ENCODE data around the gene HOMER1. TPM values are rescaled to one million over a fixed set of nuclear protein-coding genes. Genes with fewer than 3 reads are reported as not detected.
"Not testable (repeated sequence)": the region's sequence is repeated elsewhere in the genome, so short reads cannot be mapped to it uniquely, and the experiment has no call there.

The HOMER1 gene
- total RNA-seq, 1 experiment from 2014 or later, result 12.8 TPM

GRCh38 chr5:79418276-79418675, 95.7 kb downstream of the HOMER1 start:
- DNase-seq (ENCODE audit: low spot score), result no peak

DNA sequence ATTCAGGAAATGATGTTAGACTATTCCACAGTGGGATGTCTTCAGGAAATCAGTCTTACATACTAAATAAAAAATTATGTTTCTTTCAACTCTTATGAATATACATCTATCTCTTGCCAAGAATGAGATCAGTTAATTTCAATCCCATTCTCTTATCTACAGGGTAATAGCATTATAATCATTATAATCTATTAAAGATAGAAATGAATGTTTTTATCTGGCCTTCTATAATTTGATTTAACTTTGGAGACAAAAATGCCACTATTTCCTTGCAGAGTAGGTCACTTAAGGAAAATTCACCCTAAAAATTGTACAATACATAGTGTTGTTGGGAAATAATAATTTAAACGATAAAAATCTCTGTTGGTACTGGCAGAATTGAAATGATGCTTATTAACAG, 96.4 kb downstream of the HOMER1 start:
- no peak for DNase-seq (ENCODE audit: low spot score)

GRCh38 chr5:79416499-79416898, 97.4 kb downstream of the HOMER1 start:
- peak; percentile 8 for DNase-seq (ENCODE audit: low spot score)

- DNase-seq (ENCODE audit: low spot score), result no peak
These were observed 100.8 kb downstream of the HOMER1 start for GRCh38 chr5:79413112-79413511.

GRCh38 chr5:79408028-79408427, 105.9 kb downstream of the HOMER1 start:
- no peak for DNase-seq (ENCODE audit: low spot score)

- no peak for DNase-seq (ENCODE audit: low spot score)
These were observed 106.3 kb downstream of the HOMER1 start for GRCh38 chr5:79407591-79407990.

DNA sequence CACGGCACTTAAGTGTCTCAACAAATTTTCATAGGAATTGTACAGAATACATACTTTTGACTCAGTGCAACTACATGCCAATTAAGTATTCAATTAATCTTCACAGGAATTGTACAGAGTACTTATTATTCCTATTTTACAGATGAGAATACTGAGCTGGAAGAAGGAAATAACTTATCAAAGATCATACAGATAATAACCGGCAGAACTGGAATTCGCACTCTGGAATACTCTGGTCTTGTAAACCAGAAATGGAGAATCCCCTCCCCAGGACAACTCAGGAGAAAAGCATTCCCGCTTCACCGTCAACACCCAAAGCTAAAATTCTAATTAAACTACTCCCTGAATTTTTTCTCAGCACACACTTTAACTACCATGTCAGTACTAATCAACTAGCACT, 112.7 kb downstream of the HOMER1 start:
- DNase-seq (ENCODE audit: low spot score), result no peak

DNA sequence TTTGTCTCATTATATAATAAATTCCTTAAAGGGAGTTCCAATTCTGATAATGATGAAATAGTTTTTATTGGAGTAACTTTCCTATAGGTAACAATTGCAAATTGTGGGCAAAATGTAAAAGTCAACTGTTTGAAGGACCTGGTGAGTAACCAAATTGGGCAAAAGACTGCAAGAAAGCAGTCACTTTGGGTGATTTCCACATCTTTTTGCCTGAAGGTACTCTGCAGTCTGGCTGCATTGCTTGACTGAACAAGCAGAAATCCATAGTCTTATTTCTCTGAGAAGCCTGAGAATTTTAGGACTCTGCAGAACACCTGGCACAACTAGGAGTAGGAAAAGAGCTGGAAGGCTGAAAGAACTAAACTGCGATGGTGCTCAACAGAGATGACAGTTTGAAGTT, 114.9 kb downstream of the HOMER1 start:
- no peak for DNase-seq (ENCODE audit: low spot score)

- DNase-seq (ENCODE audit: low spot score), result no peak
These were observed 116.9 kb downstream of the HOMER1 start for GRCh38 chr5:79397080-79397479.

DNA sequence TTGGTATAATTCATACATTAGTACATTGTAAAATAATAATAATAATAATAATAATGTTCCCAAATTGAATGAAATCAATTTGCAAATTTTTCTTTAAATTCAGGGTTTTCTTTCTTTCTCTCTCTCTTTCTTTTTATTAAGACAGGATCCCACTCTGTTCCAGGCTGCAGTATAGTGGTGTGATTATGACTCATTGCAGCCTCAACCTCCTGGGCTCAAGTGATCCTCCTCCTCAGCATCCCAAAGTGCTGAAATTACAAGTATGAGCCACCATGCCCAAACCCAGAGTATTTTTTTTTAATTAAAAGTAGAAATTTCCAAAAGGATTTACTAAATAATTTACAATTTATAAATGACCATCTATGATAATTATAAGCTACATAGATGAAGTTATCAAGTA, 117.7 kb downstream of the HOMER1 start:
- DNase-seq (ENCODE audit: low spot score), result no peak

DNA sequence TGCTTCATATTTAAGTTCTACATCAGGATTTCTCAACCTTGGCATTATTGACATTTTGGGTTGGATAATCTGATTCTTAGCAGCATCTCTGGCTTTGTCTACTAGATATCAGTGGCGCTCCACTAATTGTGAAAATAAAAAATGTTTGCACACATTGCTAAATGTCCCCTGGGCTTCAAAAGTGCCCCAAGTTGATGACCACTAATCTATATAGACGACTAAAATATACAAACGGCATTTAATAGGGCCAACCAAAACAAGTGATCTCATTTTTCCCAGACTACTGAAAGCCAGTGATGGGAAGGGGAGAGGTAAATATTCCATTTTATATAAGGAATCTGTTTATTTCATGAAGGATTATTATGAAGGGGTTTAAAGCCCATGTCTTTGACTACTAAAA, 118.6 kb downstream of the HOMER1 start:
- no peak for DNase-seq (ENCODE audit: low spot score)

GRCh38 chr5:79392776-79393175, 121.2 kb downstream of the HOMER1 start:
- no peak for DNase-seq (ENCODE audit: low spot score)

- no peak for DNase-seq (ENCODE audit: low spot score)
These were observed 127.3 kb downstream of the HOMER1 start for GRCh38 chr5:79386679-79387078.

GRCh38 chr5:79385126-79385525, 128.8 kb downstream of the HOMER1 start:
- not testable (repeated sequence) for DNase-seq (ENCODE audit: low spot score)

GRCh38 chr5:79378510-79379186, 135.3 kb downstream of the HOMER1 start:
- DNase-seq (ENCODE audit: low spot score), result no peak

DNA sequence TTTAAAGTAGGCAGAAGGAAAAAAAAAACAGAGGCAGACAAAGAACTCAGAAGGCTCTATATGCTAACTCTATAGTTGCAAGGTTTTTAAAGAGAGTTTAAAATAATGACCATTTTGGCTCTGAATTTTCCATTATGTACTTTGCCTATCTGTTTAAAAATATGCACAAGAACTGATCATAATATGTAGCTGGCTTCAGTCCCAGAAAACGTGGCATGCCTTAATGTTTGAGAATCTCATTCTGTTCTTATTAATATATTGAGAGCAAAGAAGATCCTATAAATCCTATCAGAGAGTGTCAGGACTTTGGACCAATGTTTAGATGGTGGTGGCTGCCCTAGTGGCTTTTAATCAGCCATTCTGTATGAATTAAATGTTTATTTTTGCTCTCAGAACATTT, 156.5 kb downstream of the HOMER1 start:
- no peak for DNase-seq (ENCODE audit: low spot score)

GRCh38 chr5:79349881-79350280, 164.1 kb downstream of the HOMER1 start:
- no peak for DNase-seq (ENCODE audit: low spot score)

DNA sequence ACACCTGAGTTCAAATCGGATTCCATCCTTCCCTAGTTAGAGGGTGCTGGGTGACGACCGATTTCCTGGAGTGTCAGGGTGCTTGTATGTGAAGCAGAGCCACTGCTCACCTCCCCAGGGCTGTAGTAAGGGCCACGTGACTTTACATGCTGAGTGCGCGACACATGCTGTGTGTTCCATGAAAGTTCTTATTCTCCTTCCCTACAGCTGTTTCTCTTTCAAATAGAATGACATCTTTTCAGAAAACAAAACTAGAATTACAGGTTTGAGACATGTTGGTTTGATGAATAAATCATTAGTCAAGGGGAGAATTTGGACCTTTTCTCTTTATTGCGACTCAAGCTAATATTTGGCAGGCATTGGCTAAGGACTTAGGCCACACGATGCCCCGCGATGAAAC, 164.9 kb downstream of the HOMER1 start:
- DNase-seq (ENCODE audit: low spot score), result no peak

- DNase-seq (ENCODE audit: low spot score), result peak; percentile 39
These were observed 167.5 kb downstream of the HOMER1 start for GRCh38 chr5:79346420-79346824.

DNA sequence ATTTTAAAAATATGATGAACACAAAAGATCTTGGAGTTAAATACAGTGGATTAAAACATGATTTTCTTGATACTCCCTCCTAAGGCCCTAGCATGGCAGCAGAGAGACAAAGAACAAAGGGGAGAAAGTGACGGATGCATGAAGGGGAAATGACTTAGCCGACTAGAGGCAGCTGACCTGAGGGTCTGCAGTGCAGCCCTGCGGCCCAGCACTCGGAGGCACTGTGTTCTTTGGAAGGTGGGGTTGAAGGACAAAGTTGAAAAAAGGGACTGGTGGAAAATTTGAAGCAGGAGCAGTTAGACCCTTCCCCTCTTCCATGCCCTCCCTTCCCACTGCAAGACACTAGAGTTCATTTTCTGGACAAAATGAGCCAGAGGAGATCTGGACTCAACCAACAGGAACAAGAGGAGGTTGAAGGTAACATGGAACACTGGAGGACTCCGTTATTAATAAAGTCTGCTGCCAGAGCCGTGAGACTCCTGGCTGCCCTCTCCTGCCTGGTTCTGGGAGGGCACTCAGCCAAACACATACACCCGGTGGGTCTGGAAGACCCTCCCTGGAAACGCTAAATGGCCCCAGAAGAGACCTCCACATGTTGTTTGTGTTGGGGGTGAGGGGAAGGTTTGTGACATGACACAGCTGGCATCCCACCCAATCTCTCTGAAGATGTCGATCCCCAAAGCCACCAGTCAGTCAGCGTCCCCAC, 179.9 kb downstream of the HOMER1 start:
- DNase-seq (ENCODE audit: low spot score), result no peak

DNA sequence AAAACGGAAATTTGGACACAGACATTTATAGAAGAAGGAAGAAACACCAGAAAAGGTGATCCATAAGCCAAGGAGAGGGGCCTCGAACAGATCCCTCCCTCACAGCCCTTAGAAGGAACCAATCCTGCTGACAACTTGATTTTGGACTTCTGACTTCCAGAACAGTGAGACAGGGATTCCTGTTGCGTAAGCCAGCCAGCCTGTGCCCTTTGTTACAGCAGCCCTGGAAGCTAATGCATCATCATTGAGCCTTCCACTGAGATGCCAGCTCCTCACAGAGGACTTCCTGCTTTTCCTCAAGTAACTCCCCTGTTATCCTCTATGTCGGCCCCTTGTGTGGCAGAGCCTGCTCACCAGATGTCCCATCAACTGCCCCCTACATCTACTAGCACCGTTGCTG, 183.9 kb downstream of the HOMER1 start:
- no peak for DNase-seq (ENCODE audit: low spot score)

- DNase-seq (ENCODE audit: low spot score), result no peak
These were observed 184.5 kb downstream of the HOMER1 start for GRCh38 chr5:79329453-79329852.

Measured in H4 (cell line).